ENCODE measurements around the gene RPAIN.
A peak's percentile ranks its signal among the peaks of the same experiment; 100 is the strongest.

Gene RPAIN

GRCh38 chr17:5464717-5465507 is 44.9 kb downstream of the RPAIN start:
- no peak for TF ChIP-seq CTCF (IDR thresholded peaks at IDR 0.05; ENCODE audit: insufficient read depth, low read length, missing control alignments)
- ChIA-PET POLR2A (interaction anchor here (0.6 kb wide), 1 partner anchor 77 kb away, joined by 3 read pairs; no protein-coding TSS in a partner anchor), CTCF (interaction anchor here (13.4 kb wide), 1 partner anchor 26 kb away, joined by 126 read pairs; the partner anchor contains the start of gene C1QBP)
- DNase-seq (ENCODE audit: low read depth, low spot score): no peak
- H3K4me3 ChIP-seq (ENCODE audit: low read depth, low read length): no peak overlapping the region

GRCh38 chr17:5466295-5466694 is 46.3 kb downstream of the RPAIN start:
- CTCF ChIA-PET: interaction anchor here (13.4 kb wide), 1 partner anchor 27 kb away, joined by 126 read pairs; the partner anchor contains the start of gene C1QBP
- TF ChIP-seq CTCF (IDR thresholded peaks at IDR 0.05; ENCODE audit: insufficient read depth, low read length, missing control alignments): no peak
- POLR2A ChIA-PET: no interaction called here
- DNase-seq (ENCODE audit: low read depth, low spot score): no peak
- H3K4me3 ChIP-seq (ENCODE audit: low read depth, low read length): no peak overlapping the region

- ChIA-PET POLR2A (no interaction called here), CTCF (interaction anchor here (13.4 kb wide), 1 partner anchor 28 kb away, joined by 126 read pairs; the partner anchor contains the start of gene C1QBP)
- DNase-seq (ENCODE audit: low read depth, low spot score): no peak
- H3K4me3 ChIP-seq (ENCODE audit: low read depth, low read length): peak overlapping the region; percentile 90
- TF ChIP-seq CTCF (IDR thresholded peaks at IDR 0.05; ENCODE audit: insufficient read depth, low read length, missing control alignments): no peak
These were observed 47.4 kb downstream of the RPAIN start for GRCh38 chr17:5467416-5467815.

GRCh38 chr17:5468075-5468473 is 48.1 kb downstream of the RPAIN start:
- CTCF ChIA-PET: interaction anchor here (13.4 kb wide), 1 partner anchor 29 kb away, joined by 126 read pairs; the partner anchor contains the start of gene C1QBP
- no peak for DNase-seq (ENCODE audit: low read depth, low spot score)
- no peak for TF ChIP-seq CTCF (IDR thresholded peaks at IDR 0.05; ENCODE audit: insufficient read depth, low read length, missing control alignments)
- peak overlapping the region; percentile 90 for H3K4me3 ChIP-seq (ENCODE audit: low read depth, low read length)
- POLR2A ChIA-PET: interaction anchor here (0.7 to 1.2 kb wide), 3 partner anchors 18 to 87 kb away, joined by 3 to 5 read pairs (median 3); partner anchors contain the start of genes C1QBP, DERL2 and MIS12

GRCh38 chr17:5472511-5472910 is 52.5 kb downstream of the RPAIN start:
- POLR2A ChIA-PET: no interaction called here
- DNase-seq (ENCODE audit: low read depth, low spot score): no peak
- no peak overlapping the region for H3K4me3 ChIP-seq (ENCODE audit: low read depth, low read length)
- CTCF ChIA-PET: interaction anchor here (2.8 kb wide), 1 partner anchor 12 kb away, joined by 11 read pairs; no protein-coding TSS in a partner anchor
- no peak for TF ChIP-seq CTCF (IDR thresholded peaks at IDR 0.05; ENCODE audit: insufficient read depth, low read length, missing control alignments)

GRCh38 chr17:5473906-5474305 is 53.9 kb downstream of the RPAIN start:
- TF ChIP-seq CTCF (IDR thresholded peaks at IDR 0.05; ENCODE audit: insufficient read depth, low read length, missing control alignments): no peak
- no peak overlapping the region for H3K4me3 ChIP-seq (ENCODE audit: low read depth, low read length)
- ChIA-PET POLR2A (no interaction called here), CTCF (interaction anchor here (1.2 to 2.8 kb wide), 3 partner anchors 10 to 35 kb away, joined by 3 to 11 read pairs (median 8); partner anchors contain the start of gene C1QBP)
- no peak for DNase-seq (ENCODE audit: low read depth, low spot score)
